GM12874 (cell line): ENCODE results near the gene RBSN.
A peak's percentile ranks its signal among the peaks of the same experiment; 100 is the strongest.

Source experiments
- CTCF ChIP-seq: IDR thresholded peaks from 2 replicates; pipeline ENCODE4 v1.5.1; 2011; ENCODE audit warnings: low read depth, mild to moderate bottlenecking, control low read depth, low read length, moderate library complexity; ENCODE audit not compliant: insufficient read depth

RBSN gene

GRCh38 chr3:15114466-15115358, 15.8 kb upstream of the RBSN start:
- no peak for TF ChIP-seq CTCF

GRCh38 chr3:15113884-15114283, 14.9 kb upstream of the RBSN start:
- TF ChIP-seq CTCF, result no peak

GRCh38 chr3:15113471-15113870, 14.5 kb upstream of the RBSN start:
- TF ChIP-seq CTCF, result no peak

- TF ChIP-seq CTCF, result no peak
Observed at GRCh38 chr3:15112011-15112410, 13.1 kb upstream of the RBSN start.

- TF ChIP-seq CTCF, result no peak
Observed at GRCh38 chr3:15110206-15110605, 11.3 kb upstream of the RBSN start.

GRCh38 chr3:15108869-15109268, 9.9 kb upstream of the RBSN start:
- no peak for TF ChIP-seq CTCF

- peak; percentile 93 for TF ChIP-seq CTCF
Observed at GRCh38 chr3:15108082-15108545, 9.2 kb upstream of the RBSN start.
